Stimulated activated memory B cell treated with anti-CD40 and anti-IgM and Interleukin-4, amounts not matched to agents 10 μg/mL and 1 μg/mL and 100 μg/mL, for 72 hours (primary cell): ENCODE measurements around the gene SLC25A12.
"Not testable (repeated sequence)": the region's sequence is repeated elsewhere in the genome, so short reads cannot be mapped to it uniquely, and the experiment has no call there.

Experiments used
- ATAC-seq: fragments of 150-1000 bp; cut with Tn5 transposase; 2 replicates; pipeline ENCODE4 v1.10.0; 2021
- H3K27ac Mint-ChIP-seq: one replicate; pipeline ENCODE4 v1.8.0; 2022; ENCODE audit warnings: mild to moderate bottlenecking, mixed read lengths
- H3K27me3 Mint-ChIP-seq: one replicate; pipeline ENCODE4 v1.8.0; 2022; ENCODE audit warnings: mixed read lengths
- H3K36me3 Mint-ChIP-seq: one replicate; pipeline ENCODE4 v1.8.0; 2022; ENCODE audit warnings: mixed read lengths
- H3K4me1 Mint-ChIP-seq: one replicate; pipeline ENCODE4 v1.8.0; 2022; ENCODE audit warnings: mixed read lengths
- H3K4me3 Mint-ChIP-seq: one replicate; pipeline ENCODE4 v1.8.0; 2022; ENCODE audit warnings: mild to moderate bottlenecking, moderate library complexity, mixed read lengths
- H3K9me3 Mint-ChIP-seq: one replicate; pipeline ENCODE4 v1.8.0; 2022; ENCODE audit warnings: mixed read lengths

Gene SLC25A12

GRCh38 chr2:171761176-171761575 is 132.9 kb downstream of the SLC25A12 start:
- not testable (repeated sequence) for H3K27me3 Mint-ChIP-seq, H3K4me3 Mint-ChIP-seq, H3K4me1 Mint-ChIP-seq, H3K27ac Mint-ChIP-seq, ATAC-seq
- Mint-ChIP-seq H3K9me3 (peaks cover 17% of the 10 kb centered on the region), H3K36me3 (peaks cover 68% of the 10 kb centered on the region)

GRCh38 chr2:171758762-171759161 is 135.3 kb downstream of the SLC25A12 start:
- not testable (repeated sequence) for H3K4me3 Mint-ChIP-seq, H3K27ac Mint-ChIP-seq, ATAC-seq, H3K4me1 Mint-ChIP-seq, H3K27me3 Mint-ChIP-seq
- peaks cover 79% of the 10 kb centered on the region for H3K36me3 Mint-ChIP-seq
- H3K9me3 Mint-ChIP-seq, result peaks cover 21% of the 10 kb centered on the region

- H3K4me1 Mint-ChIP-seq, result no peaks in the 10 kb centered on the region
- H3K9me3 Mint-ChIP-seq, result peaks cover 16% of the 10 kb centered on the region
- no peak overlapping the region for H3K27ac Mint-ChIP-seq
- H3K27me3 Mint-ChIP-seq, result no peaks in the 10 kb centered on the region
- H3K4me3 Mint-ChIP-seq, result no peak overlapping the region
- peaks cover 65% of the 10 kb centered on the region for H3K36me3 Mint-ChIP-seq
- ATAC-seq, result no peak
Measured at GRCh38 chr2:171754254-171754939, 139.6 kb downstream of the SLC25A12 start.

- no peak overlapping the region for H3K27ac Mint-ChIP-seq
- no peak for ATAC-seq
- H3K9me3 Mint-ChIP-seq, result no peaks in the 10 kb centered on the region
- no peak overlapping the region for H3K4me3 Mint-ChIP-seq
- H3K36me3 Mint-ChIP-seq, result peaks cover 52% of the 10 kb centered on the region
- H3K4me1 Mint-ChIP-seq, result peaks cover 14% of the 10 kb centered on the region
- no peaks in the 10 kb centered on the region for H3K27me3 Mint-ChIP-seq
Measured at GRCh38 chr2:171747371-171747770, 146.7 kb downstream of the SLC25A12 start.

GRCh38 chr2:171745806-171746205 is 148.2 kb downstream of the SLC25A12 start:
- ATAC-seq, result no peak
- Mint-ChIP-seq H3K4me3 (no peak overlapping the region), H3K9me3 (no peaks in the 10 kb centered on the region), H3K36me3 (peaks cover 63% of the 10 kb centered on the region), H3K4me1 (peaks cover 25% of the 10 kb centered on the region), H3K27ac (no peak overlapping the region), H3K27me3 (no peaks in the 10 kb centered on the region)

GRCh38 chr2:171745141-171745540 is 148.9 kb downstream of the SLC25A12 start:
- no peak overlapping the region for H3K27ac Mint-ChIP-seq
- H3K27me3 Mint-ChIP-seq, result no peaks in the 10 kb centered on the region
- H3K36me3 Mint-ChIP-seq, result peaks cover 64% of the 10 kb centered on the region
- peaks cover 29% of the 10 kb centered on the region for H3K4me1 Mint-ChIP-seq
- no peaks in the 10 kb centered on the region for H3K9me3 Mint-ChIP-seq
- ATAC-seq, result no peak
- no peak overlapping the region for H3K4me3 Mint-ChIP-seq

GRCh38 chr2:171742760-171743159 is 151.3 kb downstream of the SLC25A12 start:
- peaks cover 63% of the 10 kb centered on the region for H3K36me3 Mint-ChIP-seq
- no peaks in the 10 kb centered on the region for H3K9me3 Mint-ChIP-seq
- no peaks in the 10 kb centered on the region for H3K27me3 Mint-ChIP-seq
- H3K4me1 Mint-ChIP-seq, result peaks cover 29% of the 10 kb centered on the region
- ATAC-seq, result no peak
- no peak overlapping the region for H3K27ac Mint-ChIP-seq
- H3K4me3 Mint-ChIP-seq, result no peak overlapping the region

- Mint-ChIP-seq H3K27ac (no peak overlapping the region), H3K4me3 (no peak overlapping the region), H3K4me1 (peaks cover 29% of the 10 kb centered on the region), H3K27me3 (no peaks in the 10 kb centered on the region), H3K36me3 (peaks cover 75% of the 10 kb centered on the region), H3K9me3 (no peaks in the 10 kb centered on the region)
- peak; percentile 65 for ATAC-seq
Measured at GRCh38 chr2:171741189-171741588, 152.9 kb downstream of the SLC25A12 start.

- ATAC-seq, result no peak
- no peaks in the 10 kb centered on the region for H3K9me3 Mint-ChIP-seq
- H3K27me3 Mint-ChIP-seq, result no peaks in the 10 kb centered on the region
- H3K27ac Mint-ChIP-seq, result no peak overlapping the region
- peaks cover 85% of the 10 kb centered on the region for H3K36me3 Mint-ChIP-seq
- peaks cover 7% of the 10 kb centered on the region for H3K4me1 Mint-ChIP-seq
- H3K4me3 Mint-ChIP-seq, result no peak overlapping the region
Measured at GRCh38 chr2:171735991-171736710, 157.9 kb downstream of the SLC25A12 start.
